NCI-H187 (cell line): ENCODE measurements around the gene INPP5K.
"Not testable (repeated sequence)": the region's sequence is repeated elsewhere in the genome, so short reads cannot be mapped to it uniquely, and the experiment has no call there.

ENCODE experiments used
- DNase-seq, 2 experiments: peaks; one replicate each; lab custom pipeline; 2025; lab: John Stamatoyannopoulos, UW

Gene INPP5K

GRCh38 chr17:1546292-1546922 is 30.0 kb upstream of the INPP5K start:
- DNase-seq: no peak

- DNase-seq: no peak
Measured at GRCh38 chr17:1545618-1546017, 29.2 kb upstream of the INPP5K start.

DNA sequence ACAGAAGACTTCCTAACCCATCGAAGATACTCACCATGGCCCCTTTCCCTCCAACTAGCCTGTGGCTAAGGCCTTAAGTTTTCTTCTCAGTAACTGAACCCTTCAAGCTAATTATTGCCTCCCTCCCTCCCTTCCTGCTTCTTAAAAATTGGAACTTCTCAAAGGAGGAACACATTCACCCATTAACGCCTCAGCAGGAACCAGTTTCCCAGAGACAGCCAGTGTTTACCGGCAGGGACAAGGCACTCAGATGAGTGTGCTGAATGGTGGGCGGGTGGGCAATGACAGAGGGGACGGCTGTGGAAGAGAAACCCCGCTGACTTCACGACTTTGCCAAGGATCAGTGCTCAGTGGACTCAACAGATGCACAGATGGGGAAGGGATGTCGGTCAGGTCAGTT is 25.9 kb upstream of the INPP5K start:
- DNase-seq: no peak

GRCh38 chr17:1541367-1541904 is 25.0 kb upstream of the INPP5K start:
- DNase-seq: no peak

GRCh38 chr17:1539811-1540210 is 23.4 kb upstream of the INPP5K start:
- no peak for DNase-seq

DNA sequence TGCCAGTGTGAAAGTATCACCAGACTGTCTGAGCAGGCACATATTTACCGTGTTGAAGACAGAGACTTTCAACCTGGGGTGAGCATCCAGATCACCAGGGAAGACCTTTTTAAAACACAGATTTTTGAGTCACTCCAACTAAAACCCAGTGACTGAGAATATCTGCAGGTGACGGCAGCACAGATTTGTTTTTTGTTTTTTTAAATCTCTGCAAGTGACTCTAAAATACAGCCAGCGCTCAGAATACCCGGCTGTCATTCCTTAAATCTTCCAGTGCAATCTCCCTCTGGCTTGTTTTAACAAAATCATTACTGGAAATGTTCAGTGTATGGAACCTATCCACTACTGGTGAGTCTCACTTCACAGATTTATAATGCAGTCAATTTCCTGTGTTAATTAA is 19.3 kb upstream of the INPP5K start:
- DNase-seq: no peak

- no peak for DNase-seq
Measured at GRCh38 chr17:1533661-1534325, 17.4 kb upstream of the INPP5K start.

DNA sequence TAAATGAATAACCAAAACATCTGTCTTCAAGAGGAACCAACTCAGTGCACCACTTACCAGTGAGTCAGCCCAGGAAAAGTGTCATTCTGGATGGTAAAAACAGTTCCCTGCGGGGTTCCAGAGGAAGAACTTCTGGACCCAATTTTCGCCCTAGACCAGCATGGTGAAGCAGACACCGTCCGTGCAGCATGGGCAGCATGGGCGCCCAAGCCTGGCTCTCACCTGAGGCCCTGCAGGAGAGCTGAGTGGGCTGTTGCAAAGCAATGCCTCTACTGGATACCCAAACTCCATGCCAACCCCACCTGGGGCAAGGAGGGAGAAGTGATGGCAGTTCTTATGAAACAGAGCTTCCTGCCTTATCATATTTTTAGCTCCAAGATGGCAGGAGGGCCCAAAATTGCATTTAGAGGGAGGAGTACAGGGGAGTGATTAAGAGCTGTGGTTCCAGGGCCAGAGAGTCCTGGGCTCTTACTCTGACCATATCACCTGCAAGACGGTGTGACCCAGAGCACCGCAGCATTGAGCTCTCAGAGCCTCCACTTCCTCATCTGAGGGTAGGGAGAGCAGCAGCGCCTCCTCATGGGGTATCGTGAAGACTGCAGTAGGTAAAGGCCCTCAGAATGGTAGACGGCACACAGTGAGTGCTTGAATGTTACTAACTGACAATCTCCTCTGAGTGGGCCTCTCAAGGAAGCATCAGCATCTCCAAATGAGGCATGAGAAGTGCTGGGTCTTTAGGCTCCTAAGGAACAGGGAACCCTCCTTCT is 16.6 kb upstream of the INPP5K start:
- no peak for DNase-seq

DNA sequence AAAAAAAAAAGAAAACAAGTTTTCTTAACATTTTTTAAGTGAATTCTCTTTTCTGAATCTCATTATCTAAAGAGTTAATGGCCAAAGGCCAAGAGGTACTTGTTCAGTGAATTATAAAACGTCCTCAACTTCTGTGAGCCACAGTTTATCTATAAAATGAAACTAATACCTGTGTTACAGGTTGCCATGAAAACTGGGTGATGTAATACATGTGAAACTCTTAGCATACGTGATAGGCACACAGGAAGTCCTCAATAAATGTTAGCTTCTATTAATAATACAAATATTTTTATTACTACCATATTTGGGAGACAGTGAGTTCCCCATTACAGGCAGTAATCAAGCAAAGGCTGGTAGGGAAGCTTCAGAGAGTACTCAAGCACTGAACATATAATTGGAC is 13.5 kb upstream of the INPP5K start:
- no peak for DNase-seq

DNA sequence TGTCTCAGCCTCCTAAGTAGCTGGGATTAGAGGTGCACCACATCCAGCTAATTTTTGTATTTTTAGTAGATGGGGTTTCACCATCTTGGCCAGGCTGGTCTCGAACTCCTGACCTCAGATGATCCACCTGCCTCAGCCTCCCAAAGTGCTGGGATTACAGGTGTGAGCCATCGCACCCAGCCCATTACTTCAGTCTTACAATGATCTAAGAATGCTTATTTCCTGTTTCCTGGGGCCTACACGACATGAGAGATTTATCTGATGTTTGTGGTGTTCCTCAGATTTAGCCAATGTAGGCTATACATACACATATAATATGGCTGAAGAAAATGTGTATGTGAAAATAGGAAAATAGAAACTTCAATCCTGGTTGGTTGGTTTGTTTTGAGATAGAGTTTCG is 10.5 kb upstream of the INPP5K start:
- not testable (repeated sequence) for DNase-seq

DNA sequence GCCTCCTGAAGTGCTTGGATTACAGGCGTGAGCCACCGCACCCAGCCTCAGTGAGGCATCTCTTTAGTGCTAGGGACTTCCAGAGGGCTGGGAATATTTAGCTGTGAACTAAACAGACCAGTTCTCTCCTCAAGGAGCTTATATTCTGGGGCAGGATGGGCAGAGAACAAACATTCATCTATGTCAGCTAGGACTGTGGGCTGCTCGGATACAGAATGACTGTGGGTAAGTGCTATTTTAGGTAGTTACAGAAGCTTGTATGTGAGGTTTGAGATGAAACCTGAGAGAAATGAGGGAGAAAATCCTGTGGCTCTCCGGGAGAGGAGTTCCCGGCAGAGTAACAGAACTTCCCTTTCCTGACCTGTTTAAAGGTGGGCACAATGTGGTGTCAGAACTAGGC is 6.2 kb upstream of the INPP5K start:
- no peak for DNase-seq

DNA sequence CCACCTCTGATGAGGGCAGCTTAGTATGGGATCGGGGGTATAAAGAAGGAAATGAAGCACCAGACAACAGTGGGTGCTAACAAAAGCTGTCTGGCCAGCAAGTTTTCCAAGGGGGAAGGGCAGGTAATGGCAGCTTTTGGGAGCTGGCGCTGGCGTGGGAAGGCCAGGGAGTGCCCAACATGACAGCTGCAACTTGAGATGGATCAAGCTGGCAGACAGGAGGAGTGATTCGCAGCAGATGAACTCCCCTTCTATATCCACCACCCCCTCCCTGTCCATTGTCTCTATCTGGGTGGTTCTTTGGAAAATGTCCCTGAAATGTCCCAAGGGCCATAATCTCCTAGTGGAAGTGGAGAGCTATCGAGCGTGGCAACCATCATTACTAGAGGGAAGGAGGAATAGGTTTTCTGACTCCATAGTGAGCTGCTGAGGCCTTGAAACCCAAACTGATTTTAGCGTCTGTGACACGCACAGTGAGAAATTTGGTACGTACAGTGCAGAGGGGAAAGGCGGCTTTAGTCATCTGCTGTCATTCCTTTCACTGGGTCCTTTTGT is 4.8 kb upstream of the INPP5K start:
- no peak for DNase-seq

DNA sequence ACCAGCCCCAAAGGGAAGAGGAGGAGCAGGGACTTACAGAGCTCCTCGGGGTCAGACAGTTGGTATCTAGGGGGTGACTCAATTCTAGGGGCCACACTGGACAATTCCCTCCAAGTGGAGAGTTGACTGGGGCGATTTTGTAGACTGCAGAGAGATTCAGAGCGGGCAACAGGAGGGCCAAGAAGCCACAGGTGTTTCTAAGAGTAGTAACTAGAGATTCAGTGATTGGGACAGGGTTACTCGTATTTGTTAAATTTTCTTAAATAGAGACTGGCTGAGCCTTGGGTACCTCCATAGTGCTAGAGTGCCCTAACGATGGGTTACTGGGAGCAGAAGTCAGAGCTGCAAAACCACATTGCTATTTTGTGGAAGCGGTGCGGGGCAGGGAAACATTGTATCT is 3.3 kb upstream of the INPP5K start:
- no peak for DNase-seq

DNA sequence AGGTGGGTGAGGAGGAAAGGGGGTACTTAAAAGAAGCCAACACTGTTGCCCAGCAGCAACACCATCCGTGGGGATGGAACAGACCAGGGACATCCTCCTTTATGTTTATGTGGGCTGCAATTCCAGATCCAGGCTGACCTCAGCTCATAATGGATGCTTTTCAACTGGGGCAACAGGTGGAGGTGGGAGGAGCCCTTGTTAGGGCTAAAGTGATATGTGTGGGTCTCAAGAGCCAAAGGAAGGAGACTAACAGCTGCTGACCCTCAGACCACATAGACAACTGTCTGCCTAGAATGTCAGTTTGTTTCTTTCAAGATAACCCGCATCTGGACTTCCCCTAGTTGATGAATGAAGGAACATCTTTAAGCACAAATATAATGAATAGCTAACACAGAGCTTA is 2.0 kb upstream of the INPP5K start:
- DNase-seq: no peak

- DNase-seq: no peak
Measured at GRCh38 chr17:1515640-1516387, 598 bp downstream of the INPP5K start.

- DNase-seq: no peak
Measured at GRCh38 chr17:1512351-1512750, 4.1 kb downstream of the INPP5K start.

DNA sequence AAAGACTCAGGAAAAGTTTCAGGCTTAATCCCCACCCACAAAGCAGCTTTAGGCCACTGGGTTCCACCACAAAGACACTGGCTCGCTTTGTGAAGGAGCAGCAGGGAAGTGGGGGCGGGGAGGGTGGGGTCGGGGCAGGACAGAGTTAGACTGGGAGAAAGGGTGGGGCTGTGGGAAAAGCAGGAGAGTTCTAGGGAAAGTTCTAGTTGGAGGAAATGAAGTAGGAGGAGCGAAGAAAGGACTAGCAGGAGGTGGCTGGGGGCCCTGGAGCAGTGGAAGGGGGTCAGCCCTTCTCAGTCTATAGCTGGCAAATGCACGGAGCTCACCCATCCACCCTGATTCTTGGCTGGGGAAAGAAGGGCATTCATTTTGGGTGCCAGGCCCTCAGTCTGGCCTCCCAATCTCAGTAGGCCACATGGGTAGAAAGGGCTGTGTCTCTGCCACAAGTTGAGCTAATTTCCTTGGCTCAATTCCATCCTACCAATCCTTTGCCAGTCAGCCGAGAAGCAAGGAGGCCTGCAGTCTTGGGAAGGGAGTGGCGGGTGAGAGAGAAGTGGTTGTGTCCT is 4.6 kb downstream of the INPP5K start:
- no peak for DNase-seq

GRCh38 chr17:1511290-1511689 is 5.1 kb downstream of the INPP5K start:
- DNase-seq: no peak

- no peak for DNase-seq
Measured at GRCh38 chr17:1509290-1509881, 7.0 kb downstream of the INPP5K start.

DNA sequence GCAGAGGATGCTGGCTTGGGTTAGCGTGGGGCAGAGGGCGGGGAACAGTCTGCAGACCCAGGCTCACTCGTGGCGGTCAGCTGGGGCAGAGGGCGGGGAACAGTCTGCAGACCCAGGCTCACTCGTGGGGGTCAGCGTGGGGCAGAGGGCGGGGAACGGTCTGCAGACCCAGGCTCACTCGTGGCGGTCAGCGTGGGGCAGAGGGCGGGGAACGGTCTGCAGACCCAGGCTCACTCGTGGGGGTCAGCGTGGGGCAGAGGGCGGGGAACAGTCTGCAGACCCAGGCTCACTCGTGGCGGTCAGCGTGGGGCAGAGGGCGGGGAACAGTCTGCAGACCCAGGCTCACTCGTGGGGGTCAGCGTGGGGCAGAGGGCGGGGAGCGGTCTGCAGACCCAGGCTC is 7.7 kb downstream of the INPP5K start:
- DNase-seq: not testable (repeated sequence)

DNA sequence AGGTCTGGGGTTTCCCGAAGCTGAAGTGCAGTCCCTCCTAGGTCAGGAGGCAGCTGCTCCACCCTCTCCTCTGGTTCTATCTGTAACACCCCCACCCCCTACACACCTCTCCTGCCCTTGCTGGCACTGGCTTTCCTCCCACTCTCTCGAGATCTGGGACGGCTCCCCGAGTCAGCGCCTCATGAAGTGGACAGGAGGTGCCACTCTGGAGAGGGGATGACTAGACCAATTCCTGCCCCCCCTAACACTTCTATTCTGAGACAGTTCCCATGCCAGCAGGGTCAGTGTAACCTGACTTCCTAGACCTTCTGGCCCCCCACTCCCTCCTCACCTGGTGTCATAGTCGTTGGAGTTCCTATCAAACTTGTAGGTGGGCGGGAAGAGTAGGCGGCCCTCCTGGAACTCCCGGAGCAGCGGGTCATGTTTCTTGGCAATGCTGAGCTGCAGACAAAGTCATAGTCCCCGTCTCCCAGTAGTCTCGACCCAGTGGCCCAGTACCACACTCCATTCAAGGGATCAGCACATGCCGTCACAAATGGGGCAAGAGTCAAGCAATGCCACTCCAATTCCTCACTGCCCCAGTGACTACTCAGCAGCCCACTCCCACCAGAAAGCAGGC is 9.7 kb downstream of the INPP5K start:
- no peak for DNase-seq
